Kidney epithelial cell (primary cell): ENCODE measurements around the gene MROH2A. TPM values are rescaled to one million over a fixed set of nuclear protein-coding genes. Genes with fewer than 3 reads are reported as not detected.

Experiments
- DNase-seq: peaks from one replicate; pipeline ENCODE4 v3.0.0-alpha.2; 2010; ENCODE audit warnings: low read depth
- H3K27me3 ChIP-seq: 2 replicates; pipeline ENCODE4 v1.6.0; 2011; ENCODE audit warnings: low read length; ENCODE audit not compliant: control insufficient read depth, insufficient read depth
- H3K36me3 ChIP-seq: 2 replicates; pipeline ENCODE4 v1.5.1; 2011; ENCODE audit warnings: low read length; ENCODE audit not compliant: control insufficient read depth, insufficient read depth
- H3K4me3 ChIP-seq: 2 replicates; pipeline ENCODE4 v1.5.1; 2011; ENCODE audit warnings: low read depth, mild to moderate bottlenecking, control low read depth, low read length
- CTCF ChIP-seq: IDR thresholded peaks from 2 replicates; pipeline ENCODE4 v1.5.1; 2011; ENCODE audit warnings: mild to moderate bottlenecking, moderate library complexity, low read length, control low read depth, inconsistent platforms; ENCODE audit not compliant: insufficient read depth, poor library complexity, severe bottlenecking
- total RNA-seq: library from RNA; depleted of rRNA; stranded (reverse); fragments of >200 nt; gene quantifications from 2 replicates; pipeline ENCODE4 v1.2.3, GENCODE V29; 2015

MROH2A gene
- total RNA-seq, 1 donor from 2014 or later, result not detected

DNA sequence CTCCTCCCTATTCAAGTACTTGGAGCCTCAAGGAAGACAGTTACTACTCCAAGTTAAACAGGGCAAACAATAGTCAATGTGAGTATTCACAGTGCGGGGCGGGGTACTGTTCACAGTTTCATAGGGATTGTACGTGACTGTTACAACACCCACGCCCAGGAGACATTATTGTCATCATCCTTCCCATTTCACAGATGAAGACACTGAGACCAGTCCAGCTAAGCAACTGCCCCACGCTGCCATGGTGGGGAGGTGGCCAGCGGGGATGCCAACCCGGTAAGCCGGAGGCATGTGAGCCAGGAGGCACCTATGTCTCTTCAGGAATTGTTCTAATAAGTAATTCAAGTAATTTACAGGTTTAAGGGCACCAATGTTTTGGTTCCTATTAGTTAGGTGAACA is 75.2 kb downstream of the MROH2A start:
- peaks cover 1% of the 10 kb centered on the region for H3K36me3 ChIP-seq
- H3K4me3 ChIP-seq, result peak overlapping the region; percentile 96
- H3K27me3 ChIP-seq, result no peaks in the 10 kb centered on the region
- no peak for TF ChIP-seq CTCF
- no peak for DNase-seq

DNA sequence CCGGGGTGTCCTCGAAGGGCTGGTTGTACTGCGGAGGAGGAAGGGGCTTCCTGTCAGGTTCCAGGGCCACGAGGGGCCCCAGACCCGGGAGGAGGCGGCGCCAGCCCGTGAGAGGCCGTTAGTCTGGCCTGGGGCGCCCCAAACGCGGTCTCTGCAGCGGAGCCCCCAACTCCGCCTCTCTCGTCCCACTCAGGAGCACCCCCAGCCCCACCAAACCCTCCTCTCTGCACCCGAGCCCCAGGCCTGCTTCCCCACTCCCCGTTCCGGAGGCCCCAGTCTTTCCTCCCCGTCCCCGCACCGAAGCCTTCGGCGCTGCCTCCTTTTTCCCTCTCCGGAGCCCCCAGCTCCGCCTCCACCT is 75.7 kb downstream of the MROH2A start:
- peak overlapping the region; percentile 96 for H3K4me3 ChIP-seq
- TF ChIP-seq CTCF, result no peak
- no peaks in the 10 kb centered on the region for H3K27me3 ChIP-seq
- peaks cover 1% of the 10 kb centered on the region for H3K36me3 ChIP-seq
- DNase-seq, result no peak

DNA sequence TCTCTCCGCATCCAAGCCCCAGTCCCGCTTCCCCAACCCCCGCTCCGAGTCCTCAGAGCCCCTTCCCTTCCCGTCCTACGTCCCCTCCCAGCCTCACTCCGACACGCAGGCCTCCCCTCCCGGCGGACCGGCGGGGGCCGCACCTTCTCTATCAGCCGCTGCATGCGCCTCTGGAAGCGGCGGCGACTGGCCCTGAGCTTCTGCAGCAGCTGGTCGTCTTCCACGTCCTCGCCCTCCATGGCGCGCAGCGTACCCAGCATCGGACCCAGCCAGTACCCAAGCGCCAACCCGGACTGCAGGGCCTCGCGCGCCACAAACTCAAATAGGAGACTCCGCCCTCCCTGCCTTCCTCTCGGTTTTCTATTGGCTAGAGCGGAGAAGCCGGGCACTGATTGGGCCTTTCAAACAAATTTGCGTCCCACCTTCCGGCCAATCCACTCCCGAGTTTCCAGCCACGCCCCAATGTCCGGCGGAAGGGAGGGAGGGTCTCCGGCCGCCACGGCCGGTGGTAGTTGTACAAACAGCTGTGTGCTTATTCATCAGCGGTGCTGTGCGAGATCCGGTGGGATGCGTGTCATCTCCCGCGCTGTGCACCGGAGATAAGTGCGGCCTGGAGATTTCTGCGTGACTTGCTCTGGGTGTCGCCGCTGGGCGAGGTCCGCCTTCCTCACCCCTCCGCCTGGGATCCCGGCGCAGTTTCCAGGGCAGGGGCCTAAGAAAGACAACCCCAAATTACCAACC is 76.3 kb downstream of the MROH2A start, which contains the start of gene HJURP:
TSS of gene HJURP (minus strand) at position 295 of the 741 bp plus-strand sequence. CDS start at position 260, 35 bp downstream.
- DNase-seq, result peak; percentile 84
- Histone ChIP-seq H3K27me3 (no peaks in the 10 kb centered on the region), H3K4me3 (peak within 1 kb of the TSS; percentile 96), H3K36me3 (peaks cover 1% of the 10 kb centered on the region)
- no peak for TF ChIP-seq CTCF

DNA sequence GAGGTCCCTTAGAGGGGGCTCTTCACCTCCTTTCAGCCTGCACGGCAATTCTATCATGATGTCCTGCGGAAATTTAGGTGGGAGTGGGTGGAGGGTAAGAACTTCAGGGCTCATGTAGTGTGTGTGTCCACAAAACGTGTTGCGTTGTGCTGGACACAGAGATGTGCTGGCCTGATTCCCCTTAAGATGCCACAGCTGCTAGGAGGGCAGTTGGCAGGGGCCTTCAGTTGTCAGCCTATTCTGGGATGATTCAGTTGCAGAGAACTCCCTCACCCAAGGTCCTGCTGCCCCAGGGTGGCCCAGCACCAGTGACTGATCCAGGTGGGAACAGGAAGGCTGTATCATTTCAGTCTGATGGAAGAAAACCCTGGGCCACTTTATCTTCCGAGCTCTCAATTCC is 77.2 kb downstream of the MROH2A start:
- Histone ChIP-seq H3K36me3 (no peaks in the 10 kb centered on the region), H3K4me3 (no peak overlapping the region)
- no peak for TF ChIP-seq CTCF

DNA sequence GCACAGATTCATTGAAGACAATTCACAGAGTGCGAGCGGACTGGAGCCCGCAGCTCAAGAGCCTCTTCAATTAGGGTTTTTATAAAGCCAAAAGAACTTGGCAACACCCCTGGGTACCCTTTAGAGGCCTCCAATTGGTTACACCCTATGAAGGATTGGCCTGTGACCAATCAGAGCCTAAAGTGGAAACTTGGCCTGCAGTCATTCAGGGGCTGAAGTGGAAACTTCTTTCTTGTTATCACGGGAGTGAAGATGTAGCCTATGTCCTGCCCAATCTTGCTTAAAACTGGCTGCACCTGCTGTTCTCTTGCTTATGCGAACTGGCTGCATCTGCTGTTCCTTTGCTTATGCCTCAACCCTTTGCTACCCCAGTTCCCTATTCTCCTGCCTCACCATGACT is 78.1 kb downstream of the MROH2A start:
- no peaks in the 10 kb centered on the region for H3K36me3 ChIP-seq
- H3K4me3 ChIP-seq, result no peak overlapping the region
- no peaks in the 10 kb centered on the region for H3K27me3 ChIP-seq
- DNase-seq, result no peak
- TF ChIP-seq CTCF, result no peak

More for the DNA sequence above, 77.2 kb downstream of the MROH2A start:
- no peaks in the 10 kb centered on the region for H3K27me3 ChIP-seq
- DNase-seq, result no peak
